Lower lobe of right lung (tissue), 2 donors: Measurements from ENCODE around the gene ATG10. TPM values are rescaled to one million over a fixed set of nuclear protein-coding genes. Genes with fewer than 3 reads are reported as not detected.

Experiments
- ATAC-seq, 2 donors: fragments of 200-7000 bp; cut with Tn5 transposase; one replicate each; pipeline ENCODE4 v1.9.1; 2020 to 2022; ENCODE audit warnings: mild to moderate bottlenecking in 2 of 2, moderate library complexity in 2 of 2
- DNase-seq: peaks from one replicate; pipeline ENCODE4 v3.0.0-alpha.2; 2020
- H3K27ac ChIP-seq: fragments of 200-600 bp; one replicate; pipeline ENCODE4 v1.8.0; 2022
- H3K27me3 ChIP-seq: fragments of 200-600 bp; one replicate; pipeline ENCODE4 v1.8.0; 2022; ENCODE audit warnings: low read depth
- H3K36me3 ChIP-seq: fragments of 200-600 bp; one replicate; pipeline ENCODE4 v1.8.0; 2022; ENCODE audit warnings: mild to moderate bottlenecking
- H3K4me1 ChIP-seq: fragments of 200-600 bp; one replicate; pipeline ENCODE4 v1.8.0; 2022
- H3K4me3 ChIP-seq: fragments of 200-600 bp; one replicate; pipeline ENCODE4 v1.8.0; 2022; ENCODE audit warnings: mild to moderate bottlenecking
- H3K9me3 ChIP-seq: fragments of 200-600 bp; one replicate; pipeline ENCODE4 v1.8.0; 2022
- intact Hi-C: fragments of 100-400 bp; cut with DNase I; formaldehyde crosslinking; loops from one replicate; pipeline ENCODE4 v1.11.0; 2022
- total RNA-seq: library from RNA; stranded (reverse); fragmentation: NEBNext Ultra II Directional; extraction: Animal tissue kit (Norgen Biotek cat#: 25700); gene quantifications from one replicate; pipeline ENCODE4 v1.2.1, GENCODE V29; 2021
- TF ChIP-seq, protein P1 (sequence below): fragments of 200-600 bp; IDR thresholded peaks from one replicate; pipeline ENCODE4 v1.8.0; 2022; ENCODE audit warnings: antibody characterized with exemption, mild to moderate bottlenecking
- donor health status: DM: no; HTN: yes; CAD: no; lungs with severe emphysema.

Gene ATG10
- total RNA-seq, 1 donor from 2014 or later: 5.4 TPM

GRCh38 chr5:82174128-82174918 lies 202.5 kb downstream of the ATG10 start:
- ATAC-seq (peak; percentile 83 to 86), DNase-seq (peak; percentile 68)
- Histone ChIP-seq H3K9me3 (no peaks in the 10 kb centered on the region), H3K27me3 (no peaks in the 10 kb centered on the region), H3K4me3 (no peak overlapping the region), H3K4me1 (peaks cover 7% of the 10 kb centered on the region), H3K27ac (no peak overlapping the region), H3K36me3 (no peaks in the 10 kb centered on the region)
- TF ChIP-seq, protein P1, sequence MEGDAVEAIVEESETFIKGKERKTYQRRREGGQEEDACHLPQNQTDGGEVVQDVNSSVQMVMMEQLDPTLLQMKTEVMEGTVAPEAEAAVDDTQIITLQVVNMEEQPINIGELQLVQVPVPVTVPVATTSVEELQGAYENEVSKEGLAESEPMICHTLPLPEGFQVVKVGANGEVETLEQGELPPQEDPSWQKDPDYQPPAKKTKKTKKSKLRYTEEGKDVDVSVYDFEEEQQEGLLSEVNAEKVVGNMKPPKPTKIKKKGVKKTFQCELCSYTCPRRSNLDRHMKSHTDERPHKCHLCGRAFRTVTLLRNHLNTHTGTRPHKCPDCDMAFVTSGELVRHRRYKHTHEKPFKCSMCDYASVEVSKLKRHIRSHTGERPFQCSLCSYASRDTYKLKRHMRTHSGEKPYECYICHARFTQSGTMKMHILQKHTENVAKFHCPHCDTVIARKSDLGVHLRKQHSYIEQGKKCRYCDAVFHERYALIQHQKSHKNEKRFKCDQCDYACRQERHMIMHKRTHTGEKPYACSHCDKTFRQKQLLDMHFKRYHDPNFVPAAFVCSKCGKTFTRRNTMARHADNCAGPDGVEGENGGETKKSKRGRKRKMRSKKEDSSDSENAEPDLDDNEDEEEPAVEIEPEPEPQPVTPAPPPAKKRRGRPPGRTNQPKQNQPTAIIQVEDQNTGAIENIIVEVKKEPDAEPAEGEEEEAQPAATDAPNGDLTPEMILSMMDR: peak; percentile 60
- intact Hi-C loops: no loop called here

GRCh38 chr5:82174919-82175219 lies 203.0 kb downstream of the ATG10 start:
- Histone ChIP-seq H3K4me1 (peaks cover 7% of the 10 kb centered on the region), H3K4me3 (no peak overlapping the region), H3K27me3 (no peaks in the 10 kb centered on the region), H3K9me3 (no peaks in the 10 kb centered on the region), H3K36me3 (no peaks in the 10 kb centered on the region), H3K27ac (no peak overlapping the region)
- ATAC-seq (no peak), DNase-seq (no peak)
- TF ChIP-seq, protein P1: no peak
- intact Hi-C loops: no loop called here

- Histone ChIP-seq H3K27me3 (no peaks in the 10 kb centered on the region), H3K4me3 (no peak overlapping the region), H3K36me3 (no peaks in the 10 kb centered on the region), H3K9me3 (no peaks in the 10 kb centered on the region), H3K4me1 (peaks cover 7% of the 10 kb centered on the region), H3K27ac (no peak overlapping the region)
- TF ChIP-seq, protein P1: no peak
- intact Hi-C loops: no loop called here
- ATAC-seq (no peak), DNase-seq (no peak)
These were observed 204.4 kb downstream of the ATG10 start for GRCh38 chr5:82176115-82176814.

- no peaks in the 10 kb centered on the region for H3K27me3 ChIP-seq
- H3K27ac ChIP-seq: no peak overlapping the region
- intact Hi-C loops: no loop called here
- H3K9me3 ChIP-seq: no peaks in the 10 kb centered on the region
- ATAC-seq: no peak
- H3K36me3 ChIP-seq: no peaks in the 10 kb centered on the region
- no peak overlapping the region for H3K4me3 ChIP-seq
- TF ChIP-seq, protein P1: no peak
- no peak for DNase-seq
- peaks cover 7% of the 10 kb centered on the region for H3K4me1 ChIP-seq
These were observed 206.6 kb downstream of the ATG10 start for GRCh38 chr5:82178378-82178777.

DNA sequence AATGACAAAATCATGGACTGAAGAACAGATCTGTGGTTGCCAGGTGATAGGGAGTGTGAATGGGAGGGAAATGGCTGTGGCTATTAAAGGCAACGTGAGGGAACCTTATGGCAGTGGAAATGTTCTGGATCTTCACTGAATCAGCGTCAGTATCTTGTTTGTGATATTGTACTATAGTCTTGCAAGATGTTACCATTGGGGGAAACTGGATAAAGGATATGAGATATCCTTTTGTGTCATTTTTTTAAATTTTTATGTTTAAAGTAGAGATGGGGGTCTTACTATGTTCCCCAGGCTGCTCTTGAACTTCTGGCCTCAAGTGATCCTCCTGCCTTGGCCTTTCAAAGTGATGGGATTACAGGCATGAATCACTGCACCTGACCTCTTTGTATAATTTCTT lies 210.8 kb downstream of the ATG10 start:
- Histone ChIP-seq H3K27ac (no peak overlapping the region), H3K4me1 (no peaks in the 10 kb centered on the region), H3K36me3 (no peaks in the 10 kb centered on the region), H3K27me3 (no peaks in the 10 kb centered on the region), H3K9me3 (no peaks in the 10 kb centered on the region), H3K4me3 (no peak overlapping the region)
- DNase-seq (no peak), ATAC-seq (no peak)
- intact Hi-C loops: no loop called here
- TF ChIP-seq, protein P1: no peak
